B cell (primary cell): ENCODE measurements around the gene ATOSA. TPM values are rescaled to one million over a fixed set of nuclear protein-coding genes. Genes with fewer than 3 reads are reported as not detected.

ENCODE experiments used
- ATAC-seq: fragments of 200-7000 bp; cut with Tn5 transposase; one replicate; pipeline ENCODE4 v1.10.0; 2021; ENCODE audit warnings: low read depth, mild to moderate bottlenecking, moderate number of reproducible peaks, moderate library complexity
- CTCF ChIA-PET: fragments of 350-600 bp; sonication (Branson Sonifier 250); formaldehyde crosslinking; loops from one replicate; lab custom pipeline; 2021; ENCODE audit warnings: antibody characterized with exemption, inconsistent platforms; lab: Charles Lee
- POLR2A ChIA-PET: fragments of 350-600 bp; sonication (Branson Sonifier 250); formaldehyde crosslinking; loops from one replicate; lab custom pipeline; 2021; ENCODE audit warnings: antibody characterized with exemption; lab: Charles Lee
- DNase-seq: peaks from one replicate; pipeline ENCODE4 v3.0.0; 2013
- H2AFZ ChIP-seq: 2 replicates; pipeline ENCODE4 v1.6.1; 2012; ENCODE audit warnings: mild to moderate bottlenecking, low read depth, low read length; ENCODE audit not compliant: insufficient read depth, poor library complexity, severe bottlenecking
- H3K27ac ChIP-seq, 2 donors: 1 replicate in 1 of 2; 2 replicates in 1 of 2; pipeline ENCODE4 v1.5.1; 2012 to 2013; ENCODE audit warnings: low read length in 2 of 2, mild to moderate bottlenecking in 2 of 2, moderate library complexity in 1 of 2
- H3K27me3 ChIP-seq, 4 experiments: fragments of 200-600 bp in 1 of 4; sonication (generic) in 1 of 4; replicated peaks in 1 of 4; 1 replicate in 2 of 4; 2 replicates in 2 of 4; pipeline versions ENCODE4 v1.6.1 to v1.7.0; 2013 to 2016; ENCODE audit warnings: low read length in 3 of 4, mild to moderate bottlenecking in 2 of 4, mixed read lengths in 1 of 4, moderate library complexity in 1 of 4; ENCODE audit not compliant: insufficient read depth in 4 of 4, control insufficient read depth in 3 of 4; ENCODE audit errors: control extremely low read depth in 1 of 4
- H3K36me3 ChIP-seq, 2 experiments: replicated peaks in 1 of 2; 1 replicate in 1 of 2; 2 replicates in 1 of 2; pipeline versions ENCODE4 v1.6.1 to v1.7.1; 2013; ENCODE audit warnings: low read length in 1 of 2; ENCODE audit not compliant: insufficient read depth in 2 of 2, control insufficient read depth in 1 of 2; ENCODE audit errors: control extremely low read depth in 1 of 2, extremely low read depth in 1 of 2
- H3K4me1 ChIP-seq, 2 donors: fragments of 200-600 bp in 1 of 2; sonication (generic) in 1 of 2; 1 replicate in 1 of 2; 2 replicates in 1 of 2; pipeline versions ENCODE4 v1.5.1 to v1.6.1; 2013 to 2017; ENCODE audit warnings: low read length in 2 of 2; ENCODE audit not compliant: control insufficient read depth in 2 of 2, insufficient read depth in 2 of 2
- H3K4me2 ChIP-seq: replicated peaks from 2 replicates; pipeline ENCODE3; 2012; ENCODE audit warnings: mild to moderate bottlenecking, low read depth, low read length; ENCODE audit not compliant: poor library complexity, severe bottlenecking
- H3K4me3 ChIP-seq, 5 experiments: fragments of 200-600 bp in 1 of 5; sonication (generic) in 1 of 5; 1 replicate in 3 of 5; 2 replicates in 2 of 5; pipeline versions ENCODE4 v1.5.1 to v1.7.0; 2011 to 2016; ENCODE audit warnings: low read length in 4 of 5, mild to moderate bottlenecking in 4 of 5, low read depth in 2 of 5, control low read depth in 1 of 5, moderate library complexity in 1 of 5; ENCODE audit not compliant: insufficient read depth in 1 of 5; ENCODE audit errors: control extremely low read depth in 1 of 5, extremely low read depth in 1 of 5
- H3K79me2 ChIP-seq: fragments of 200-600 bp; sonication (generic); one replicate; pipeline ENCODE4 v1.6.0; 2016; ENCODE audit warnings: low read length; ENCODE audit not compliant: control insufficient read depth, insufficient read depth
- H3K9ac ChIP-seq: fragments of 200-600 bp; sonication (generic); 2 replicates; pipeline ENCODE4 v1.6.1; 2017; ENCODE audit warnings: mild to moderate bottlenecking, low read length, moderate library complexity
- H3K9me3 ChIP-seq, 3 donors: one replicate each; pipeline versions ENCODE4 v1.6.1 to v1.7.1; 2013; ENCODE audit warnings: low read length in 2 of 3; ENCODE audit not compliant: control insufficient read depth in 2 of 3, insufficient read depth in 1 of 3; ENCODE audit errors: control extremely low read depth in 1 of 3
- H4K20me1 ChIP-seq: 2 replicates; pipeline ENCODE4 v1.6.0; 2012; ENCODE audit warnings: mild to moderate bottlenecking, low read length; ENCODE audit not compliant: insufficient read depth, control insufficient read depth, poor library complexity, severe bottlenecking
- H3K27ac Mint-ChIP-seq: one replicate; pipeline ENCODE4 v1.8.0; 2021; ENCODE audit warnings: mixed read lengths
- H3K27me3 Mint-ChIP-seq: one replicate; pipeline ENCODE4 v1.8.0; 2021; ENCODE audit warnings: mixed read lengths
- H3K4me1 Mint-ChIP-seq: one replicate; pipeline ENCODE4 v1.8.0; 2021; ENCODE audit warnings: mixed read lengths
- H3K4me3 Mint-ChIP-seq: one replicate; pipeline ENCODE4 v1.8.0; 2021; ENCODE audit warnings: mixed read lengths
- H3K9me3 Mint-ChIP-seq: one replicate; pipeline ENCODE4 v1.8.0; 2022; ENCODE audit warnings: mixed read lengths; ENCODE audit not compliant: insufficient read depth
- CTCF ChIP-seq: fragments of 200-600 bp; IDR thresholded peaks from one replicate; pipeline ENCODE4 v1.8.0; 2022; ENCODE audit warnings: antibody characterized with exemption, mild to moderate bottlenecking
- EZH2 ChIP-seq: IDR thresholded peaks from 2 replicates; pipeline ENCODE4 v1.6.1; 2012; ENCODE audit warnings: borderline replicate concordance, low read depth, mild to moderate bottlenecking, moderate library complexity, low read length; ENCODE audit not compliant: insufficient read depth, poor library complexity, severe bottlenecking
- WGBS: methylation state at CpG from one replicate; pipeline ENCODE4 v1.1.5; 2013; ENCODE audit warnings: missing lambda C conversion rate; ENCODE audit not compliant: insufficient coverage; 5-methylcytosine and 5-hydroxymethylcytosine counted together
- intact Hi-C: fragments of 100-400 bp; cut with micrococcal nuclease; formaldehyde crosslinking; loops from one replicate; pipeline ENCODE4 v1.10.0; 2022
- polyA plus RNA-seq: library from polyadenylated mRNA; depleted of rRNA; stranded (reverse); fragments of >200 nt; gene quantifications from 2 replicates; pipeline ENCODE4 v1.2.3, GENCODE V29; 2012
- total RNA-seq, 2 donors: library from RNA; stranded (reverse); fragments of 120-200 nt in 1 of 2; gene quantifications; 1 replicate in 1 of 2; 2 replicates in 1 of 2; pipeline versions ENCODE4 v1.2.3 to v1.2.4, GENCODE V29; 2013 to 2022

ATOSA gene
- total and polyA plus RNA-seq, 2 donors (not counting 1 experiment from before 2014, with no cell fraction given): 73.4 to 198 TPM

- no peaks in the 10 kb centered on the region for H3K27me3 Mint-ChIP-seq
- peaks cover 9% of the 10 kb centered on the region for H4K20me1 ChIP-seq
- no peak for TF ChIP-seq CTCF
- TF ChIP-seq EZH2: no peak
- WGBS: no CpG with 5 or more reads among the region's 5 CpGs
- peak overlapping the region; percentile 28 for H3K27ac Mint-ChIP-seq
- ChIA-PET CTCF (interaction anchor here (3.4 kb wide), 1 partner anchor 82 kb away, joined by 23 read pairs; no protein-coding TSS in a partner anchor), POLR2A (no interaction called here)
- ATAC-seq (no peak), DNase-seq (no peak)
- H3K4me3 Mint-ChIP-seq: no peak overlapping the region
- no peaks in the 10 kb centered on the region for H3K9me3 ChIP-seq
- no peak overlapping the region for H2AFZ ChIP-seq
- no peak overlapping the region for H3K4me3 ChIP-seq
- H3K27me3 ChIP-seq: no peaks in the 10 kb centered on the region
- H3K79me2 ChIP-seq: peaks cover 26% of the 10 kb centered on the region
- peaks cover 16 to 81% of the 10 kb centered on the region in 2 experiments for H3K36me3 ChIP-seq
- no peak overlapping the region for H3K9ac ChIP-seq
- H3K9me3 Mint-ChIP-seq: no peaks in the 10 kb centered on the region
- intact Hi-C loops: loop anchor here (2.0 kb wide), 1 partner anchor 26 kb away; the partner anchor contains the start of gene ATOSA
- peaks cover 0 to 4% of the 10 kb centered on the region in 2 donors for H3K4me1 ChIP-seq
- no peak overlapping the region for H3K27ac ChIP-seq
- no peak overlapping the region for H3K4me2 ChIP-seq
- H3K4me1 Mint-ChIP-seq: peaks cover 19% of the 10 kb centered on the region
Observed at GRCh38 chr15:52652984-52653383, 26.2 kb downstream of the ATOSA start.

DNA sequence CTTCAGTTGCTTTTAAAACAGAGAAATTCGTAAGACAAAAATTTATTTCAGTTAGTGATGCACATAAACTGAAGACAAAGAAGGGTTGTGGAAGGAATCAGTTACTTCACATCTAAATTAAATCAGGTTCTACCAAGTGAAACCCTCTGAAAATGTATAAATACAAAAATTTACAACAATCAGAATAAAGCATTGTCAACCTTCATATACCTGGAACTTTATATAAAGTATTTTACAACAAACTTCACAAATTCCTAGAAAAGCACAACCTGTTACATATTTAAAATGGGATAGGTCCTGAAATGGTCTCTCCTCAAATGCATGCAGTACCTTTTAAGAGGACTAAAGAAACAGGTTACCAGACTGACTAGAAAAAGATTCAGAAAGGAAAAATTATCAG is 26.9 kb downstream of the ATOSA start:
- Histone ChIP-seq H2AFZ (no peak overlapping the region), H3K4me2 (no peak overlapping the region), H3K27ac (peak overlapping the region in 1 of 2 donors; percentile 5), H3K9ac (no peak overlapping the region), H3K9me3 (no peaks in the 10 kb centered on the region), H3K79me2 (peaks cover 23% of the 10 kb centered on the region), H3K36me3 (peaks cover 14 to 80% of the 10 kb centered on the region in 2 experiments), H3K4me3 (no peak overlapping the region), H3K4me1 (peaks cover 0 to 4% of the 10 kb centered on the region in 2 donors), H4K20me1 (peaks cover 9% of the 10 kb centered on the region), H3K27me3 (no peaks in the 10 kb centered on the region)
- TF ChIP-seq CTCF (no peak), EZH2 (no peak)
- H3K27me3 Mint-ChIP-seq: no peaks in the 10 kb centered on the region
- WGBS: no CpG with 5 or more reads among the region's 1 CpG
- H3K4me3 Mint-ChIP-seq: no peak overlapping the region
- H3K27ac Mint-ChIP-seq: peak overlapping the region; percentile 53
- ChIA-PET POLR2A (no interaction called here), CTCF (interaction anchor here (0.6 to 3.4 kb wide), 4 partner anchors 25 to 444 kb away, joined by 3 to 23 read pairs (median 3); no protein-coding TSS in a partner anchor)
- no peaks in the 10 kb centered on the region for H3K9me3 Mint-ChIP-seq
- DNase-seq: no peak
- ATAC-seq: no peak
- H3K4me1 Mint-ChIP-seq: peaks cover 21% of the 10 kb centered on the region
- intact Hi-C loops: loop anchor here (2.0 kb wide), 1 partner anchor 27 kb away; the partner anchor contains the start of gene ATOSA
